ENCODE data around the gene CFAP57. TPM values are rescaled to one million over a fixed set of nuclear protein-coding genes. Genes with fewer than 3 reads are reported as not detected.

Gene CFAP57
- total RNA-seq, 1 donor from 2014 or later, result 4.1 TPM

GRCh38 chr1:43266881-43267280 is 94.8 kb downstream of the CFAP57 start:
- Histone ChIP-seq H3K27me3 (ENCODE audit: low read depth) (no peaks in the 10 kb centered on the region), H3K4me3 (no peak overlapping the region), H3K9me3 (no peaks in the 10 kb centered on the region), H3K36me3 (no peaks in the 10 kb centered on the region), H3K4me1 (peaks cover 19% of the 10 kb centered on the region), H3K27ac (peak overlapping the region; percentile 65)
- DNase-seq (no peak), ATAC-seq (no peak)
- intact Hi-C loops (cut with DNase I), result no loop called here
- TF ChIP-seq CTCF (IDR thresholded peaks at IDR 0.05), result no peak

- peaks cover 19% of the 10 kb centered on the region for H3K4me1 ChIP-seq
- H3K27ac ChIP-seq, result peak overlapping the region; percentile 65
- peak; percentile 17 to 21 for ATAC-seq
- intact Hi-C loops (cut with DNase I), result no loop called here
- no peaks in the 10 kb centered on the region for H3K9me3 ChIP-seq
- TF ChIP-seq CTCF (IDR thresholded peaks at IDR 0.05), result no peak
- H3K27me3 ChIP-seq (ENCODE audit: low read depth), result no peaks in the 10 kb centered on the region
- H3K36me3 ChIP-seq, result no peaks in the 10 kb centered on the region
- DNase-seq, result no peak
- no peak overlapping the region for H3K4me3 ChIP-seq
Measured at GRCh38 chr1:43267291-43267805, 95.2 kb downstream of the CFAP57 start.

- H3K36me3 ChIP-seq, result no peaks in the 10 kb centered on the region
- no peak for TF ChIP-seq CTCF (IDR thresholded peaks at IDR 0.05)
- peaks cover 19% of the 10 kb centered on the region for H3K4me1 ChIP-seq
- no peaks in the 10 kb centered on the region for H3K9me3 ChIP-seq
- H3K27ac ChIP-seq, result peak overlapping the region; percentile 65
- no peak for ATAC-seq
- no peaks in the 10 kb centered on the region for H3K27me3 ChIP-seq (ENCODE audit: low read depth)
- intact Hi-C loops (cut with DNase I), result no loop called here
- DNase-seq, result no peak
- no peak overlapping the region for H3K4me3 ChIP-seq
Measured at GRCh38 chr1:43267818-43268425, 95.8 kb downstream of the CFAP57 start.

GRCh38 chr1:43269627-43270375 is 97.7 kb downstream of the CFAP57 start, which contains the start of gene TMEM125:
Gene TMEM125 (plus strand): TSS chr1:43269983. CDS start chr1:43272723, 2,740 bp downstream.
- no peaks in the 10 kb centered on the region for H3K27me3 ChIP-seq (ENCODE audit: low read depth)
- H3K4me3 ChIP-seq, result peak within 1 kb of the TSS; percentile 51
- no peaks in the 10 kb centered on the region for H3K9me3 ChIP-seq
- peak within 1 kb of the TSS; percentile 85 for H3K27ac ChIP-seq
- H3K36me3 ChIP-seq, result no peaks in the 10 kb centered on the region
- intact Hi-C loops (cut with DNase I), result no loop called here
- H3K4me1 ChIP-seq, result peaks cover 24% of the 10 kb centered on the region
- DNase-seq (peak; percentile 90), ATAC-seq (peak; percentile 89)
- no peak for TF ChIP-seq CTCF (IDR thresholded peaks at IDR 0.05)

DNA sequence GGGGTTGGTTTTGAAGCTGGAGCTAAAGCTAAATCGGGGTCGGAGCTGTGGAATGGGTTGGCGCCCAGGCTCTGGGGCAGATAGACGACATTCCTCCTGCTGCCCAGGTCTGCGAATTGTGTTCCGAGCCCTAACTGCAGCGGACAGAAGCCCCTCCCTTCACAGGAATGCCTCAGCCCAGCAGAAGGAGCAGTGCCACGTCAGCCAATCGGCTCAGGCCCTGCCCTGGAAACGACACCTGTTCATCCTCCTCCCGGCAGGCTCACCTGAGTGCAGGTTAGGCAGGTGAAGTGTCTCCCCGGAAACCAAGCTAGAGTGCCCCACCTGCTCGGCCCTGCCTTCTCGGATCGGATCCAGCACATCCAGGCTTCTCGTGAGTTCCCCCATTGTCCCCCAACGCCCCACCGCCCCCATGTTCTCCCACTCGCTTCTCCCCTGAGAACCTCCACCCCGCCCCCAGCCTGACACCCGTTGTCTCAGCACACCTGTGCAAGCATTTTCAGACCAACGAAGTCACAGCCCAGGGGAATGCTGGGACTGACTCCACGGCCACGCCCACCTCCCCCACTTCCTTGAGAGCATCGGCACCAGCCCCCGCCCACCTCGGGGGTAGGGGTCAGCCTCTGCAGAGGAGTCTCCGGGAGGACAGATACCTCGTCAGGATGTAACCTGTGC is 98.4 kb downstream of the CFAP57 start:
- no peaks in the 10 kb centered on the region for H3K27me3 ChIP-seq (ENCODE audit: low read depth)
- no peak for TF ChIP-seq CTCF (IDR thresholded peaks at IDR 0.05)
- H3K9me3 ChIP-seq, result no peaks in the 10 kb centered on the region
- ATAC-seq (peak; percentile 93 to 94), DNase-seq (peak; percentile 93)
- peaks cover 24% of the 10 kb centered on the region for H3K4me1 ChIP-seq
- H3K36me3 ChIP-seq, result no peaks in the 10 kb centered on the region
- H3K4me3 ChIP-seq, result peak overlapping the region; percentile 51
- intact Hi-C loops (cut with DNase I), result no loop called here
- peak overlapping the region; percentile 85 for H3K27ac ChIP-seq

Data from lower lobe of right lung (tissue), 2 donors.